Measurements from ENCODE around the gene ATP9B. TPM values are rescaled to one million over a fixed set of nuclear protein-coding genes. Genes with fewer than 3 reads are reported as not detected.
A peak's percentile ranks its signal among the peaks of the same experiment; 100 is the strongest.

Gene ATP9B
- total RNA-seq, 1 experiment from 2014 or later, result 17.8 TPM

DNA sequence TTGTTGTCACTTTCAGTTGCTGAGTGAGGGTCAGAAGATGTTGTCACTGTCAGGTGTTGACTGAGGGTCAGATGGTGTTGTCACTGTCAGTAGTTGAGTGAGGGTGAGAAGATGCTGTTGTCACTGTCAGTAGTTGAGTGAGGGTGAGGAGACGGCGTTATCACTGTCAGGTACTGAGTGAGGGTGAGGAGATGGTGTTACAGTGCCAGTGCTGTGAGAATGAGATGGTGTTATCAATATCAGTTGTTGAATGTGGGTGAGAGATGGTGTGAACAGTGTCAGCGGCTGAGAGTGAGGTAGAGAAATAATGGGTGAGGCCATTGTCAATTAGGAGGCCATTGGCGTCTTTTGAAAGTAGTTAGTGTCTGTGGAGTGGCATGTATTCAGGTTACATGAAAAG is 1.6 kb upstream of the ATP9B start (continued):
- TF ChIP-seq YY1 (IDR thresholded peaks at IDR 0.05; ENCODE audit: extremely low read depth, insufficient replicate concordance, low read depth, low read length) (no peak), EZH2 (IDR thresholded peaks at IDR 0.05) (no peak), EGR1 (IDR thresholded peaks at IDR 0.05; ENCODE audit: low read depth) (no peak), ZNF274 (IDR thresholded peaks at IDR 0.05; ENCODE audit: low read depth, low read length) (no peak), ZFX (IDR thresholded peaks at IDR 0.05) (no peak), TCF7L2 (IDR thresholded peaks at IDR 0.05; ENCODE audit: borderline replicate concordance, extremely low read depth, insufficient read depth, insufficient read length) (no peak), EZH2phosphoT487 (IDR thresholded peaks at IDR 0.05; ENCODE audit: borderline replicate concordance) (no peak), ELF1 (IDR thresholded peaks at IDR 0.05; ENCODE audit: borderline replicate concordance, low read depth) (no peak), POLR2AphosphoS5 (IDR thresholded peaks at IDR 0.05; ENCODE audit: low read depth, low read length) (no peak), CEBPB (IDR thresholded peaks at IDR 0.05; ENCODE audit: low read depth) (no peak)
- TF ChIP-seq, protein P1, sequence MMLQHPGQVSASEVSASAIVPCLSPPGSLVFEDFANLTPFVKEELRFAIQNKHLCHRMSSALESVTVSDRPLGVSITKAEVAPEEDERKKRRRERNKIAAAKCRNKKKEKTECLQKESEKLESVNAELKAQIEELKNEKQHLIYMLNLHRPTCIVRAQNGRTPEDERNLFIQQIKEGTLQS (IDR thresholded peaks at IDR 0.05), result no peak

DNA sequence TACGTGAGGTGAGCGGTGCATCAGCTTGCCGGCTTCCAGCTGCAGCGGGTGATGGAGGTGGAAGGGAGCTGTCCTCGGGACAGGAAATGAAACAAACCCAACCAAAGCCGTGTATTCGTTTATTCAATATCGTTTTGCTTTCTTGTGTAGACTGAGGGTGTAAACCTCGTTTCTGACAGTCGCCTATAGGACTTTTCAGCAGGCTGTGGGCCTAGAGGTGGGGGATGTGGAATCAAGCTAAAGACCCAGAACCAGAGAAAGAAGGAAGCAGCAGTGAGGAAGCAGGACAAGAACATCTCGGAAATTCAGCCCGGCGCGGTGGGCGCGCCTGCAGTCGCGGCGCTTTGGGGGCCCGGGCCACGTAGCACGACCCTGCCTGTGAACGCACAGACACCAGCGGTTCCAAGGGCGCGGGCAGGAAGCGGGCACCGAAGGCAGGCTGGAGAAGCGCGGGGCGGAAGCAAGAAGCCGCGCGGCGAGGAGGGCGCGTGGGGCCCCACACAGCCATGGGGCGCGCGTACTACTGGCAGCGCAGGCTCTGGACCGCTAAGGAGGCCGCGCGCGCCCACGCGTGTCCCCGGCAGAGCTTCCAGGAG is 755 bp upstream of the ATP9B start:
- ATAC-seq (no peak), DNase-seq (ENCODE audit: low read depth, low spot score) (no peak)
- H3K9me3 ChIP-seq (ENCODE audit: control insufficient read depth in 1 of 2, insufficient read depth in 1 of 2, low read depth in 1 of 2, low read length in 2 of 2), result peaks cover 0 to 8% of the 10 kb centered on the region in 2 experiments; a peak in 1 of 4 replicates
- no peak overlapping the region for H3K4me3 ChIP-seq (replicated peaks in 1 of 2; ENCODE audit: low read depth in 1 of 2, low read length in 2 of 2)
- H3K4me1 ChIP-seq (ENCODE audit: control insufficient read depth in 1 of 2, insufficient read depth in 2 of 2, low read length in 2 of 2), result peaks cover 0 to 15% of the 10 kb centered on the region in 2 experiments; a peak in 3 of 4 replicates
- H3K9ac ChIP-seq (ENCODE audit: low read length), result no peak overlapping the region
- no peaks in the 10 kb centered on the region for H3K9me2 ChIP-seq (ENCODE audit: insufficient read depth)
- no peaks in the 10 kb centered on the region for H4K20me1 ChIP-seq (ENCODE audit: insufficient read depth)
- POLR2A ChIA-PET, result no interaction called here
- H3K27ac ChIP-seq (ENCODE audit: low read depth, low read length), result peak overlapping the region; percentile 85
- CTCF ChIA-PET, result no interaction called here
- RAD21 ChIA-PET (ENCODE audit: low non-redundant PET in 1 of 2, low total read pairs in 2 of 2, uncharacterized antibody in 2 of 2, unreplicated experiment in 2 of 2), result no interaction called here
- intact Hi-C loops (cut with micrococcal nuclease), result no loop called here
- no peak for TF ChIP-seq POLR2A (IDR thresholded peaks at IDR 0.05; ENCODE audit: borderline replicate concordance, extremely low read depth, insufficient read depth, insufficient read length)
- TF ChIP-seq CEBPB (IDR thresholded peaks at IDR 0.05; ENCODE audit: low read depth), result no peak
- no peak for TF ChIP-seq ELF1 (IDR thresholded peaks at IDR 0.05; ENCODE audit: borderline replicate concordance, low read depth)
- TF ChIP-seq, protein P2, sequence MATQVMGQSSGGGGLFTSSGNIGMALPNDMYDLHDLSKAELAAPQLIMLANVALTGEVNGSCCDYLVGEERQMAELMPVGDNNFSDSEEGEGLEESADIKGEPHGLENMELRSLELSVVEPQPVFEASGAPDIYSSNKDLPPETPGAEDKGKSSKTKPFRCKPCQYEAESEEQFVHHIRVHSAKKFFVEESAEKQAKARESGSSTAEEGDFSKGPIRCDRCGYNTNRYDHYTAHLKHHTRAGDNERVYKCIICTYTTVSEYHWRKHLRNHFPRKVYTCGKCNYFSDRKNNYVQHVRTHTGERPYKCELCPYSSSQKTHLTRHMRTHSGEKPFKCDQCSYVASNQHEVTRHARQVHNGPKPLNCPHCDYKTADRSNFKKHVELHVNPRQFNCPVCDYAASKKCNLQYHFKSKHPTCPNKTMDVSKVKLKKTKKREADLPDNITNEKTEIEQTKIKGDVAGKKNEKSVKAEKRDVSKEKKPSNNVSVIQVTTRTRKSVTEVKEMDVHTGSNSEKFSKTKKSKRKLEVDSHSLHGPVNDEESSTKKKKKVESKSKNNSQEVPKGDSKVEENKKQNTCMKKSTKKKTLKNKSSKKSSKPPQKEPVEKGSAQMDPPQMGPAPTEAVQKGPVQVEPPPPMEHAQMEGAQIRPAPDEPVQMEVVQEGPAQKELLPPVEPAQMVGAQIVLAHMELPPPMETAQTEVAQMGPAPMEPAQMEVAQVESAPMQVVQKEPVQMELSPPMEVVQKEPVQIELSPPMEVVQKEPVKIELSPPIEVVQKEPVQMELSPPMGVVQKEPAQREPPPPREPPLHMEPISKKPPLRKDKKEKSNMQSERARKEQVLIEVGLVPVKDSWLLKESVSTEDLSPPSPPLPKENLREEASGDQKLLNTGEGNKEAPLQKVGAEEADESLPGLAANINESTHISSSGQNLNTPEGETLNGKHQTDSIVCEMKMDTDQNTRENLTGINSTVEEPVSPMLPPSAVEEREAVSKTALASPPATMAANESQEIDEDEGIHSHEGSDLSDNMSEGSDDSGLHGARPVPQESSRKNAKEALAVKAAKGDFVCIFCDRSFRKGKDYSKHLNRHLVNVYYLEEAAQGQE (IDR thresholded peaks at IDR 0.05; ENCODE audit: low read depth), result no peak
- TF ChIP-seq, protein P3, sequence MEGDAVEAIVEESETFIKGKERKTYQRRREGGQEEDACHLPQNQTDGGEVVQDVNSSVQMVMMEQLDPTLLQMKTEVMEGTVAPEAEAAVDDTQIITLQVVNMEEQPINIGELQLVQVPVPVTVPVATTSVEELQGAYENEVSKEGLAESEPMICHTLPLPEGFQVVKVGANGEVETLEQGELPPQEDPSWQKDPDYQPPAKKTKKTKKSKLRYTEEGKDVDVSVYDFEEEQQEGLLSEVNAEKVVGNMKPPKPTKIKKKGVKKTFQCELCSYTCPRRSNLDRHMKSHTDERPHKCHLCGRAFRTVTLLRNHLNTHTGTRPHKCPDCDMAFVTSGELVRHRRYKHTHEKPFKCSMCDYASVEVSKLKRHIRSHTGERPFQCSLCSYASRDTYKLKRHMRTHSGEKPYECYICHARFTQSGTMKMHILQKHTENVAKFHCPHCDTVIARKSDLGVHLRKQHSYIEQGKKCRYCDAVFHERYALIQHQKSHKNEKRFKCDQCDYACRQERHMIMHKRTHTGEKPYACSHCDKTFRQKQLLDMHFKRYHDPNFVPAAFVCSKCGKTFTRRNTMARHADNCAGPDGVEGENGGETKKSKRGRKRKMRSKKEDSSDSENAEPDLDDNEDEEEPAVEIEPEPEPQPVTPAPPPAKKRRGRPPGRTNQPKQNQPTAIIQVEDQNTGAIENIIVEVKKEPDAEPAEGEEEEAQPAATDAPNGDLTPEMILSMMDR (IDR thresholded peaks at IDR 0.05 in 2 of 3, conservative IDR thresholded peaks at IDR 0.05 in 1 of 3; ENCODE audit: borderline replicate concordance in 1 of 3, insufficient read depth in 1 of 3, low read depth in 2 of 3, low read length in 2 of 3), result no peak
- no peak for TF ChIP-seq JUND (IDR thresholded peaks at IDR 0.05)
- TF ChIP-seq EZH2phosphoT487 (IDR thresholded peaks at IDR 0.05; ENCODE audit: borderline replicate concordance), result no peak
- no peak for TF ChIP-seq RAD21 (IDR thresholded peaks at IDR 0.05; ENCODE audit: low read depth)
- no peak for TF ChIP-seq FOSL1 (IDR thresholded peaks at IDR 0.05; ENCODE audit: low read depth)
- no peaks in the 10 kb centered on the region for H3K27me3 ChIP-seq (ENCODE audit: insufficient read depth, low read length)
- peak overlapping the region; percentile 78 for H2AFZ ChIP-seq (ENCODE audit: low read depth, low read length, poor library complexity, severe bottlenecking)
- peaks cover 28% of the 10 kb centered on the region for H3K79me2 ChIP-seq (ENCODE audit: insufficient read depth, low read length)
- H3K36me3 ChIP-seq (ENCODE audit: control insufficient read depth in 1 of 2, insufficient read depth in 2 of 2, low read length in 2 of 2), result no peaks in the 10 kb centered on the region
- BruUV-seq (replicated peaks), result no TSS peak
- H3K4me2 ChIP-seq (ENCODE audit: low read length), result no peak overlapping the region

Measured in HCT116 (cell line).